ENCODE measurements around the gene TNS1.

TNS1 gene

GRCh38 chr2:217837530-217837929 lies 165.3 kb downstream of the TNS1 start:
- Histone ChIP-seq H3K27ac (ENCODE audit: poor library complexity, severe bottlenecking) (no peak overlapping the region), H3K36me3 (ENCODE audit: low read depth) (peaks cover 13% of the 10 kb centered on the region), H3K9me3 (ENCODE audit: severe bottlenecking) (no peaks in the 10 kb centered on the region), H3K27me3 (ENCODE audit: insufficient read depth, poor library complexity, severe bottlenecking) (no peaks in the 10 kb centered on the region), H3K4me1 (ENCODE audit: insufficient read depth, poor library complexity, severe bottlenecking) (no peaks in the 10 kb centered on the region), H3K4me3 (ENCODE audit: severe bottlenecking) (no peak overlapping the region)
- DNase-seq (ENCODE audit: low spot score), result no peak
- no peak for TF ChIP-seq CTCF (IDR thresholded peaks at IDR 0.05; ENCODE audit: poor library complexity, severe bottlenecking)
- ATAC-seq (ENCODE audit: low read depth), result no peak

GRCh38 chr2:217836901-217837491 lies 165.8 kb downstream of the TNS1 start:
- DNase-seq (ENCODE audit: low spot score) (no peak), ATAC-seq (ENCODE audit: low read depth) (no peak)
- Histone ChIP-seq H3K27ac (ENCODE audit: poor library complexity, severe bottlenecking) (no peak overlapping the region), H3K36me3 (ENCODE audit: low read depth) (peaks cover 13% of the 10 kb centered on the region), H3K4me1 (ENCODE audit: insufficient read depth, poor library complexity, severe bottlenecking) (no peaks in the 10 kb centered on the region), H3K4me3 (ENCODE audit: severe bottlenecking) (no peak overlapping the region), H3K9me3 (ENCODE audit: severe bottlenecking) (no peaks in the 10 kb centered on the region), H3K27me3 (ENCODE audit: insufficient read depth, poor library complexity, severe bottlenecking) (no peaks in the 10 kb centered on the region)
- TF ChIP-seq CTCF (IDR thresholded peaks at IDR 0.05; ENCODE audit: poor library complexity, severe bottlenecking), result no peak

GRCh38 chr2:217835931-217836891 lies 166.6 kb downstream of the TNS1 start:
- no peaks in the 10 kb centered on the region for H3K27me3 ChIP-seq (ENCODE audit: insufficient read depth, poor library complexity, severe bottlenecking)
- H3K36me3 ChIP-seq (ENCODE audit: low read depth), result peaks cover 13% of the 10 kb centered on the region
- no peak for ATAC-seq (ENCODE audit: low read depth)
- no peak for TF ChIP-seq CTCF (IDR thresholded peaks at IDR 0.05; ENCODE audit: poor library complexity, severe bottlenecking)
- no peak for DNase-seq (ENCODE audit: low spot score)
- H3K9me3 ChIP-seq (ENCODE audit: severe bottlenecking), result no peaks in the 10 kb centered on the region
- H3K4me3 ChIP-seq (ENCODE audit: severe bottlenecking), result no peak overlapping the region
- no peak overlapping the region for H3K27ac ChIP-seq (ENCODE audit: poor library complexity, severe bottlenecking)
- H3K4me1 ChIP-seq (ENCODE audit: insufficient read depth, poor library complexity, severe bottlenecking), result no peaks in the 10 kb centered on the region

GRCh38 chr2:217834744-217835513 lies 167.9 kb downstream of the TNS1 start:
- Histone ChIP-seq H3K4me1 (ENCODE audit: insufficient read depth, poor library complexity, severe bottlenecking) (no peaks in the 10 kb centered on the region), H3K27me3 (ENCODE audit: insufficient read depth, poor library complexity, severe bottlenecking) (no peaks in the 10 kb centered on the region), H3K27ac (ENCODE audit: poor library complexity, severe bottlenecking) (no peak overlapping the region), H3K9me3 (ENCODE audit: severe bottlenecking) (no peaks in the 10 kb centered on the region), H3K4me3 (ENCODE audit: severe bottlenecking) (no peak overlapping the region), H3K36me3 (ENCODE audit: low read depth) (peaks cover 13% of the 10 kb centered on the region)
- ATAC-seq (ENCODE audit: low read depth) (no peak), DNase-seq (ENCODE audit: low spot score) (no peak)
- no peak for TF ChIP-seq CTCF (IDR thresholded peaks at IDR 0.05; ENCODE audit: poor library complexity, severe bottlenecking)

Measured in RWPE2 (cell line).